Natural killer cell (primary cell): Measurements from ENCODE around the gene XIAP. TPM values are rescaled to one million over a fixed set of nuclear protein-coding genes. Genes with fewer than 3 reads are reported as not detected.

Experiments
- ATAC-seq, 3 donors: fragments of 150-1000 bp in 2 of 3; fragments of 200-7000 bp in 1 of 3; cut with Tn5 transposase; 1 replicate in 1 of 3; 2 replicates in 2 of 3; pipeline ENCODE4 v1.10.0; 2021; ENCODE audit warnings: mild to moderate bottlenecking in 2 of 3, moderate library complexity in 2 of 3
- DNase-seq, 2 donors: peaks; one replicate each; pipeline versions ENCODE4 v3.0.0 to v3.0.0-alpha.2; 2013 to 2021; ENCODE audit warnings: mixed read lengths in 1 of 2
- H3K27ac ChIP-seq: one replicate; pipeline ENCODE4 v1.5.1; 2013; ENCODE audit warnings: mild to moderate bottlenecking, low read length
- H3K27me3 ChIP-seq: one replicate; pipeline ENCODE4 v1.6.1; 2013; ENCODE audit warnings: low read length; ENCODE audit not compliant: control insufficient read depth, insufficient read depth
- H3K36me3 ChIP-seq: one replicate; pipeline ENCODE4 v1.6.1; 2013; ENCODE audit warnings: low read length; ENCODE audit not compliant: control insufficient read depth, insufficient read depth
- H3K4me1 ChIP-seq: one replicate; pipeline ENCODE4 v1.6.1; 2013; ENCODE audit warnings: low read length; ENCODE audit not compliant: control insufficient read depth, insufficient read depth
- H3K4me3 ChIP-seq: one replicate; pipeline ENCODE4 v1.5.1; 2013; ENCODE audit warnings: low read length
- H3K9me3 ChIP-seq: one replicate; pipeline ENCODE4 v1.6.1; 2013; ENCODE audit warnings: low read length; ENCODE audit not compliant: control insufficient read depth, insufficient read depth
- H3K27ac Mint-ChIP-seq, 2 donors: one replicate each; pipeline ENCODE4 v1.8.0; 2022; ENCODE audit warnings: mild to moderate bottlenecking in 2 of 2, mixed read lengths in 2 of 2, moderate library complexity in 1 of 2
- H3K27me3 Mint-ChIP-seq, 2 donors: one replicate each; pipeline ENCODE4 v1.8.0; 2022; ENCODE audit warnings: low read depth in 2 of 2, mixed read lengths in 2 of 2
- H3K36me3 Mint-ChIP-seq: one replicate; pipeline ENCODE4 v1.8.0; 2022; ENCODE audit warnings: mixed read lengths
- H3K4me1 Mint-ChIP-seq, 2 donors: one replicate each; pipeline ENCODE4 v1.8.0; 2022; ENCODE audit warnings: mixed read lengths in 2 of 2
- H3K4me3 Mint-ChIP-seq: one replicate; pipeline ENCODE4 v1.8.0; 2022; ENCODE audit warnings: mild to moderate bottlenecking, moderate library complexity, mixed read lengths
- H3K9me3 Mint-ChIP-seq, 2 donors: one replicate each; pipeline ENCODE4 v1.8.0; 2022; ENCODE audit warnings: mixed read lengths in 2 of 2
- CTCF ChIP-seq: fragments of 200-600 bp; IDR thresholded peaks from one replicate; pipeline ENCODE4 v1.8.0; 2022; ENCODE audit warnings: antibody characterized with exemption
- WGBS: methylation state at CpG from one replicate; pipeline ENCODE4 v1.1.7; 2013; ENCODE audit warnings: missing lambda C conversion rate; ENCODE audit not compliant: insufficient coverage; 5-methylcytosine and 5-hydroxymethylcytosine counted together
- intact Hi-C: fragments of 100-400 bp; cut with micrococcal nuclease; formaldehyde crosslinking; loops from one replicate; pipeline ENCODE4 v1.14.2; 2022
- total RNA-seq, 4 donors: library from RNA; stranded (reverse); fragments of 120-200 nt in 1 of 4; gene quantifications; one replicate each; pipeline versions ENCODE4 v1.2.3 to v1.2.4, GENCODE V29; 2013 to 2022

The XIAP gene
- total RNA-seq, 3 donors from 2014 or later (not counting 1 experiment from before 2014, with no cell fraction given): 32.2 to 44.9 (median 40.2) TPM

- Mint-ChIP-seq H3K9me3 (no peaks in the 10 kb centered on the region), H3K4me1 (peaks cover 0 to 6% of the 10 kb centered on the region in 2 donors), H3K27me3 (no peaks in the 10 kb centered on the region), H3K4me3 (no peak overlapping the region), H3K36me3 (no peaks in the 10 kb centered on the region), H3K27ac (peak overlapping the region; percentile 40 to 41)
- no CpG with 5 or more reads among the region's 2 CpGs for WGBS
- intact Hi-C loops: no loop called here
- H3K36me3 ChIP-seq: no peaks in the 10 kb centered on the region
- no peak overlapping the region for H3K27ac ChIP-seq
- DNase-seq: no peak
- peaks cover 7% of the 10 kb centered on the region for H3K4me1 ChIP-seq
- no peaks in the 10 kb centered on the region for H3K9me3 ChIP-seq
- no peak overlapping the region for H3K4me3 ChIP-seq
- no peak for ATAC-seq
- TF ChIP-seq CTCF: no peak
- no peaks in the 10 kb centered on the region for H3K27me3 ChIP-seq
Measured at GRCh38 chrX:123871309-123871708, 11.5 kb downstream of the XIAP start.

GRCh38 chrX:123873956-123874355 lies 14.1 kb downstream of the XIAP start:
- H3K9me3 Mint-ChIP-seq: no peaks in the 10 kb centered on the region
- peaks cover 4 to 17% of the 10 kb centered on the region in 2 donors for H3K4me1 Mint-ChIP-seq
- Histone ChIP-seq H3K27me3 (no peaks in the 10 kb centered on the region), H3K27ac (no peak overlapping the region), H3K4me1 (peaks cover 19% of the 10 kb centered on the region), H3K36me3 (no peaks in the 10 kb centered on the region), H3K4me3 (no peak overlapping the region), H3K9me3 (no peaks in the 10 kb centered on the region)
- no peak for TF ChIP-seq CTCF
- no peaks in the 10 kb centered on the region for H3K36me3 Mint-ChIP-seq
- ATAC-seq (no peak), DNase-seq (no peak)
- intact Hi-C loops: no loop called here
- no peak overlapping the region for H3K4me3 Mint-ChIP-seq
- H3K27me3 Mint-ChIP-seq: no peaks in the 10 kb centered on the region
- no CpG with 5 or more reads among the region's 1 CpG for WGBS
- peak overlapping the region in 1 of 2 donors; percentile 14 for H3K27ac Mint-ChIP-seq

GRCh38 chrX:123876177-123876576 lies 16.3 kb downstream of the XIAP start:
- Mint-ChIP-seq H3K4me3 (no peak overlapping the region), H3K27me3 (no peaks in the 10 kb centered on the region), H3K9me3 (no peaks in the 10 kb centered on the region), H3K4me1 (peaks cover 10 to 18% of the 10 kb centered on the region in 2 donors), H3K36me3 (no peaks in the 10 kb centered on the region), H3K27ac (no peak overlapping the region)
- TF ChIP-seq CTCF: no peak
- Histone ChIP-seq H3K9me3 (no peaks in the 10 kb centered on the region), H3K27ac (no peak overlapping the region), H3K4me1 (peaks cover 22% of the 10 kb centered on the region), H3K4me3 (no peak overlapping the region), H3K27me3 (no peaks in the 10 kb centered on the region), H3K36me3 (no peaks in the 10 kb centered on the region)
- 100% methylated on average over 1 of the region's 2 CpGs for WGBS
- intact Hi-C loops: no loop called here
- no peak for DNase-seq
- ATAC-seq: no peak

DNA sequence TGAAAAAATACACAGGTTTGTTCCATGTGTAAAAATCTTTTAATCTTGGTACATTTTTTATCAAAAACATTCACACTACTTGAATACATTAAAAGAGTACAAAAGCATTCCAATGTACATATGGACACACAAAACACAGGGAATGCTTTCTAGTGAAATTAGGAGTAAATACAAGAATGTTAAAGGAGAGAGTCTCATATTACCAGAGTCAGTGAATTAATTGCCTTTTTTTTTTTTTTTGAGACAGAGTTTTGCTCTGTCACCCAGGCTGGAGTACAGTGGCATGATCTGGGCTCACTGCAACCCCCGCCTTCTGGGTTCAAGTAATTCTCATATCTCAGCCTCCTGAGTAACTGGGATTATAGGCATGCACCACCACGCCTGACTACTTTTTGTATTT lies 17.0 kb downstream of the XIAP start:
- Mint-ChIP-seq H3K4me1 (peaks cover 11 to 20% of the 10 kb centered on the region in 2 donors), H3K36me3 (no peaks in the 10 kb centered on the region), H3K27ac (no peak overlapping the region), H3K9me3 (no peaks in the 10 kb centered on the region), H3K4me3 (no peak overlapping the region), H3K27me3 (no peaks in the 10 kb centered on the region)
- H3K27me3 ChIP-seq: no peaks in the 10 kb centered on the region
- ATAC-seq (no peak), DNase-seq (no peak)
- TF ChIP-seq CTCF: no peak
- H3K27ac ChIP-seq: no peak overlapping the region
- H3K4me1 ChIP-seq: peaks cover 22% of the 10 kb centered on the region
- H3K36me3 ChIP-seq: no peaks in the 10 kb centered on the region
- intact Hi-C loops: no loop called here
- H3K9me3 ChIP-seq: no peaks in the 10 kb centered on the region
- no peak overlapping the region for H3K4me3 ChIP-seq
- WGBS: no CpG with 5 or more reads among the region's 2 CpGs
